C4-2B (cell line): Measurements from ENCODE around the gene OPCML.

Experiments
- H3K27ac ChIP-seq: fragments of 450-650 bp; 2 replicates; pipeline ENCODE4 v1.5.1; 2017
- ZFX ChIP-seq: fragments of 450-650 bp; IDR thresholded peaks from 2 replicates; pipeline ENCODE4 v1.6.1; 2017
- TF ChIP-seq, protein P1 (sequence below): fragments of 450-650 bp; conservative IDR thresholded peaks from 2 replicates; pipeline ENCODE4 v1.5.1; 2017; ENCODE audit warnings: mild to moderate bottlenecking

The OPCML gene

DNA sequence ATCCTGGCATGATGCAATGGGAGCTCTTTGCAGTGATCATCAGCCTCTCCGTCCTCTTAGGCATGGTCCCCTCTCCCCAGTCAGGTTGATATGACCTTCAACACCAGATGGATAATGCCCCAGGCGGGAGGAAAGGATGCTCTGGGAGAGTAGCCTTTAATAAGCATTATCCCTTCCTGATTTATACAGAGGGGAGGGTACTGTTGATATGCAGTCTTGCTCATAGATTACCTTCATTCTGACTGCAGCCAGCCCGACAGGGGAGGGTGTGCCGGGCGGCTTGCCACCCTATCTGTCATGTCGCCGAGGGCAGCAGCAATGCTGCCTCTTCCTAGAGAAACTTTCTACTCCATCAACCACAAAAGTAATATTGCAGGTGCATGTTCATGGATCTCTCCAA lies 497.4 kb downstream of the OPCML start:
- no peak for TF ChIP-seq ZFX
- TF ChIP-seq, protein P1, sequence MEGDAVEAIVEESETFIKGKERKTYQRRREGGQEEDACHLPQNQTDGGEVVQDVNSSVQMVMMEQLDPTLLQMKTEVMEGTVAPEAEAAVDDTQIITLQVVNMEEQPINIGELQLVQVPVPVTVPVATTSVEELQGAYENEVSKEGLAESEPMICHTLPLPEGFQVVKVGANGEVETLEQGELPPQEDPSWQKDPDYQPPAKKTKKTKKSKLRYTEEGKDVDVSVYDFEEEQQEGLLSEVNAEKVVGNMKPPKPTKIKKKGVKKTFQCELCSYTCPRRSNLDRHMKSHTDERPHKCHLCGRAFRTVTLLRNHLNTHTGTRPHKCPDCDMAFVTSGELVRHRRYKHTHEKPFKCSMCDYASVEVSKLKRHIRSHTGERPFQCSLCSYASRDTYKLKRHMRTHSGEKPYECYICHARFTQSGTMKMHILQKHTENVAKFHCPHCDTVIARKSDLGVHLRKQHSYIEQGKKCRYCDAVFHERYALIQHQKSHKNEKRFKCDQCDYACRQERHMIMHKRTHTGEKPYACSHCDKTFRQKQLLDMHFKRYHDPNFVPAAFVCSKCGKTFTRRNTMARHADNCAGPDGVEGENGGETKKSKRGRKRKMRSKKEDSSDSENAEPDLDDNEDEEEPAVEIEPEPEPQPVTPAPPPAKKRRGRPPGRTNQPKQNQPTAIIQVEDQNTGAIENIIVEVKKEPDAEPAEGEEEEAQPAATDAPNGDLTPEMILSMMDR: no peak

DNA sequence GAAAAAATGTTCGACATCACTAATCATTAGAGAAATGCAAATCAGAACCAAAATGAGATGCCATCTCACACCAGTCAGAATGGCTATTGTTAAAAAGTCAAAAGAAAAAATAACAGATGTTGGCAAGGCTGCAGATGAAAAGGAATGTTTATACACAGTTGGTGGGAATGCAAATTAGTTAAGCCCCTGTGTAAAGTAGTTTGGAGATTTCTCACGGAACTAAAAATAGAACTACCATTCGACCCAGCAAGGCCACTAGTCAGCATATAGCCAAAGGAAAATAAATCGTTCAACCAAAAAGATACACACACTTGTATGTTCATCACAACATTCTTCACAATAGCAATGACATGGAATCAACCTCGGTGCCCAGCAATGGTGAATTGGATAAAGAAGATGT lies 503.2 kb downstream of the OPCML start:
- H3K27ac ChIP-seq: no peak overlapping the region
- TF ChIP-seq, protein P1: no peak
- no peak for TF ChIP-seq ZFX

More for the DNA sequence above, 497.4 kb downstream of the OPCML start:
- H3K27ac ChIP-seq: no peak overlapping the region

DNA sequence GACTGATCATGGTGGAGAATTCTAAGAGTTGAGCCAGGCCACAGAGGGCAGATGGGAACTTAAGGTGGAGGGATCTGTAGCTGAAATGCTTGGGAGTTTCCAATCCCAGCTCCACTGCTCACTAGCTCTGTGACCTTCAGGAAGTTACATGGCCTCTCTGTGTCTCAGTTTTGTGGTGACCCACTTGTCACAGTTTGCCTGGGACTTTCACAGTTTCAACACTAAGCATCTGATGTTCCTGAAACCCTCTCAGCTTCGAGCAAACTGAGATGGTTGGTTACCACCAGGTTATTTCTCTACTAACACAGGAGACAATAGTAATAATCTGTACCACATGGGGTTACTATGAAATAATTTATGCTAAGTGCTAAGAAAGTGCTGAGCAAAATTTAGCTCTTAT lies 505.3 kb downstream of the OPCML start:
- H3K27ac ChIP-seq: no peak overlapping the region

DNA sequence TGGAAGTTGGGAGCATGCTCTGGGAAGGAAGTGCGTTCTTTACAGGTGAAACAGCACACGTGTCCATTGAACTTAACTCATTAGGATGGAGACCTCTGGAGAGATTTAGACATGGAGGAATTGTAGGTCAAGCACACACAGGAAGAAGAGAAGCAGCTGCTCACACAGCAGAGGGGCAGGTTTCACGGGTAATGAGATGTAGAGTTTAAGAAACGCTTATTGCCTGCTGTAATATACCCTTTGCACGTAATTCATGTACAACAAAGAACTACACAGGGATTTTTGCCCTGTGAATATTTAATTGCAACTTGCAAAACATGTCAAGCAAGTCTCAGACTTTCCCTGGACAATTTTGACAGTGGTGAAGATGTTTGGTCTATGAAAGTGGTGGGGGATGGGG lies 508.0 kb downstream of the OPCML start:
- no peak overlapping the region for H3K27ac ChIP-seq
- TF ChIP-seq ZFX: no peak

More for the DNA sequence above, 505.3 kb downstream of the OPCML start:
- TF ChIP-seq, protein P1: no peak
- no peak for TF ChIP-seq ZFX

DNA sequence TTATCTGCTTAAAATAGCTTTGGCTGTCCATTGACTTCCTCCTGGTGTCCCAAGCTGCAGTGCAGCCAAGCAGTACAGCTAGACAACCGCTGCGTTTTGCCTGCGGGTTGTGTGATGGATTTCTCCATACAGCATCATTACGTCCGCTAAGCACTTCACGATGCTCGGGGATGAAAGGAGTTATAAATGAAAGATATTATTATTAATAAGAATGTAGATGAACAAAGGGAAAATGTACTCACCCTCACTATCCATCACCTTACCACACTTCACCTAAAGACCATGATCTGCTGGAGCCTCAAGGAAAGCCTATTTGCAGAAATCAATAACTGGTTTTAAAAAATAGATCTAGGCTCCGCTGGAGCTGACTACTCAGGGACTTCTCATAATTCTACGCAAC lies 509.1 kb downstream of the OPCML start:
- TF ChIP-seq ZFX: no peak
- TF ChIP-seq, protein P1: no peak
- H3K27ac ChIP-seq: no peak overlapping the region

DNA sequence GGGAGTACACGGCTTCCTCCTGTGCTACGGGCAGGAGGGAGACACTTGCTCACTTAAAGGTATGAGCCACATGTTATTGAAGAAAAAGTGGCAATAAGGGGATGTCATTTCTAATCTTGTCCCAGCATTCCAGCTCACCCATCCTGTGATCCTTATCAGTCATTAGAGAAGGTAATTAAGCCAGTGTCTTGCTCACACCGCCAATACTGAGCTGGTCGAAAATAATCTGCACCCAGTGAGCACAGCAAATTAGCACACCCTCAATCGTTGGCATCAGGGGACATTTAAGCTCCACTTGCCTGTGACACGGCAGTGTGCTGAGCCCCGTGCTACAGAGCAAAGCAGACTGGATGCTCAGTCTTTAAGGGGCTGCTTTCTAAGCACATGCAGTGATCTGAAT lies 510.7 kb downstream of the OPCML start:
- no peak overlapping the region for H3K27ac ChIP-seq
- no peak for TF ChIP-seq ZFX

DNA sequence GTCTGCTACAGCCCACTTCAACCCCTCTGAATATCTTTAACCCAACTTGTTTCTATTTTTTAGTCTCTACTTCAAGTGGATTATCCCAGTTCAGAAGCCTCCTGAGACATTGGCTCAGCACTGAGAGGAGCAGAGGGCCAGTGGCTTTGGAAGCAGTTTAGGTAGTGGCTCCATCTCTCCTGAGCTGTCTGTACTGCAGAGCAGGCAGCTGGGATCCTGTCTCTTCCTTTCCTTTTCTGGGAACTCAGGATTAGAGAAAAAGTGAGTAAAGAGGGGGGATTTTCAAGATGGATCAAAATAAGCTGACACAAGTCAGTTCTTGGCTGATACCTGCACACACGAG lies 512.0 kb downstream of the OPCML start:
- no peak for TF ChIP-seq ZFX
- TF ChIP-seq, protein P1: no peak
- H3K27ac ChIP-seq: no peak overlapping the region

DNA sequence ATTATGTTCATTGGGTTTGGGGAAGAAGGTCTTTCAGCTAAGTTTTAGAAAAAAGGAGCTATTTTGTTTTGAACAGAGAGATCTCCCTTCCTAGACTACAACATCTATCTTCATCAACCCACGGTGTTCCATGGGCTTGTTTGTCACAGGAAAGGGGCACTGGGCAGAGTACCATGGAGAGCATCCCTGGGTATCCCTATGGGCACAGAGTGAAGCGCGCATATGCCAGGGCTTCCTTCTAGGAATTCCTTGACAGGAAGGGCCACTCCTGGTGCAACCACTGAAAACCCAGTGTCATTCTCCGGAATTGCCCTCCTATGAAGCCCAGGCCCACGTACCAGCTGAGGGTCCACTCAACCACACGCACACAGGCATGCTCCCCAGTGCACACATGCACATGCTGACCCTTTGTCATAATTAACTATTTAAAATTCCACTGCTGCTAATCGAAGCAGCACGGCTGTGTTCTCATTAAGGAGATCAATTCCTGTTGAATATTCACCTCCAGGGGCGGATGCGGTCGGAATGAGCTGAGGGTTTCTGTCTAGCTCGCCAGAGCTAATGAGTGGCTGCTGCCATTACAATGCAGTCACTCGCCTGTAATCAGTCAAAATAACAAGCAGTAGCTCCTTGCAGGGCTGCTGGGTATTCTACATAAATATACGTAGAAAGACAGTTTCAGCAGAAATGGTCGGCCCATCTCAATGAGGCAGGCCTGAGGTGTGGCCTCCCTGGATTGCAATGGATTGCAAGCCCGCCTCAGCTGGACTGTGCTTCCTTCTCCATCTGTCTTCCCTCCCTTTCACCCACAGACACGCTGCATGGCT lies 512.5 kb downstream of the OPCML start:
- TF ChIP-seq, protein P1: no peak
- no peak for TF ChIP-seq ZFX
- H3K27ac ChIP-seq: no peak overlapping the region
